Regular cardiac myocyte (primary cell): Measurements from ENCODE around the gene AJUBA. TPM values are rescaled to one million over a fixed set of nuclear protein-coding genes. Genes with fewer than 3 reads are reported as not detected.

Experiments
- total RNA-seq: library from RNA; depleted of rRNA; stranded (reverse); fragments of >200 nt; gene quantifications from 2 replicates; pipeline ENCODE4 v1.2.3, GENCODE V29; 2014

AJUBA gene
- 47.0 and 53.0 TPM in 2 replicates for total RNA-seq

GRCh38 chr14:22982477-22983245, at the start of gene AJUBA:
Gene AJUBA (minus strand): TSS chr14:22982551. CDS start chr14:22982266, 285 bp downstream.

GRCh38 chr14:23009939-23010726, 27.8 kb upstream of the AJUBA start, which contains the start of gene C14orf93:
Gene C14orf93 (minus strand): TSS chr14:23010143. CDS start chr14:22999023, 11,120 bp downstream.

GRCh38 chr14:22929104-22929960, 53.0 kb downstream of the AJUBA start, which contains the start of gene PRMT5:
Gene PRMT5 (minus strand): TSS chr14:22929376. CDS start chr14:22929361, 15 bp downstream.

Other genes with a start within 250 kb of the AJUBA start
- gene OXA1L, start 215.9 kb downstream of the AJUBA start, total RNA-seq = 37.0 and 39.5 TPM in 2 replicates
- gene SLC7A7, start 167.1 kb downstream of the AJUBA start, total RNA-seq = 18.2 and 21.4 TPM in 2 replicates
- 23.1 and 56.4 TPM in 2 replicates for gene MRPL52, start 152.7 kb downstream of the AJUBA start, total RNA-seq
- 326 and 383 TPM in 2 replicates for gene MMP14, start 146.0 kb downstream of the AJUBA start, total RNA-seq
- 57.1 and 72.7 TPM in 2 replicates for gene LRP10, start 110.8 kb downstream of the AJUBA start, total RNA-seq
- gene REM2, start 99.3 kb downstream of the AJUBA start, total RNA-seq = under 0.01 TPM in 1 of 2 replicates, not detected in the other
- 53.1 and 64.0 TPM in 2 replicates for gene RBM23, start 63.4 kb downstream of the AJUBA start, total RNA-seq
- 43.1 and 128 TPM in 2 replicates for gene PRMT5, start 53.2 kb downstream of the AJUBA start, total RNA-seq
- 33.7 and 45.9 TPM in 2 replicates for gene HAUS4, start 25.5 kb downstream of the AJUBA start, total RNA-seq
- gene C14orf93, start 27.6 kb upstream of the AJUBA start, total RNA-seq = 5.8 and 7.0 TPM in 2 replicates
- gene PSMB5, start 52.3 kb upstream of the AJUBA start, total RNA-seq = 283 and 415 TPM in 2 replicates
- under 0.01 TPM in 1 of 2 replicates, not detected in the other for gene PSMB11, start 59.7 kb upstream of the AJUBA start, total RNA-seq
- 6.2 and 10.2 TPM in 2 replicates for gene CDH24, start 75.0 kb upstream of the AJUBA start, total RNA-seq
- 46.8 and 87.8 TPM in 2 replicates for gene ACIN1, start 112.6 kb upstream of the AJUBA start, total RNA-seq
- gene C14orf119, start 113.0 kb upstream of the AJUBA start, total RNA-seq = 38.1 and 57.7 TPM in 2 replicates
- gene CIROP, start 122.4 kb upstream of the AJUBA start, total RNA-seq = not detected in 2 replicates
- gene CEBPE, start 136.7 kb upstream of the AJUBA start, total RNA-seq = not detected in 2 replicates
- under 0.01 and 1.4 TPM in 2 replicates for gene SLC7A8, start 201.1 kb upstream of the AJUBA start, total RNA-seq